GM18520 (cell line): ENCODE data around the gene TRA2B.

Source experiments
- ATAC-seq: cut with Tn5 transposase; IDR thresholded peaks from one replicate; pipeline ENCODE4 v1.9.1; 2021; ENCODE audit not compliant: unreplicated experiment

TRA2B gene

GRCh38 chr3:185937689-185938374, at the start of gene TRA2B:
Gene TRA2B (minus strand): TSS chr3:185938014. CDS start chr3:185937860, 154 bp downstream.
- peak; percentile 90 for ATAC-seq

- ATAC-seq = no peak
These were observed 48.5 kb upstream of the TRA2B start for GRCh38 chr3:185986198-185986777.

- no peak for ATAC-seq
These were observed 46.4 kb upstream of the TRA2B start for GRCh38 chr3:185984203-185984602.

GRCh38 chr3:185983495-185984141, 45.8 kb upstream of the TRA2B start:
- no peak for ATAC-seq

GRCh38 chr3:185982632-185983031, 44.8 kb upstream of the TRA2B start:
- no peak for ATAC-seq

- ATAC-seq = no peak
These were observed 43.8 kb upstream of the TRA2B start for GRCh38 chr3:185981621-185982020.

- no peak for ATAC-seq
These were observed 41.9 kb upstream of the TRA2B start for GRCh38 chr3:185979721-185980121.

- no peak for ATAC-seq
These were observed 40.7 kb upstream of the TRA2B start for GRCh38 chr3:185978516-185978915.

- ATAC-seq = no peak
These were observed 39.8 kb upstream of the TRA2B start for GRCh38 chr3:185977679-185978040.

GRCh38 chr3:185976977-185977678, 39.3 kb upstream of the TRA2B start:
- ATAC-seq = peak; percentile 67

- ATAC-seq = no peak
These were observed 38.3 kb upstream of the TRA2B start for GRCh38 chr3:185976100-185976499.

GRCh38 chr3:185971579-185971978, 33.8 kb upstream of the TRA2B start:
- ATAC-seq = no peak

GRCh38 chr3:185968168-185968567, 30.4 kb upstream of the TRA2B start:
- ATAC-seq = no peak

GRCh38 chr3:185966655-185967054, 28.8 kb upstream of the TRA2B start:
- ATAC-seq = no peak

GRCh38 chr3:185965496-185965895, 27.7 kb upstream of the TRA2B start:
- no peak for ATAC-seq

- no peak for ATAC-seq
These were observed 23.9 kb upstream of the TRA2B start for GRCh38 chr3:185961675-185962232.

- no peak for ATAC-seq
These were observed 22.9 kb upstream of the TRA2B start for GRCh38 chr3:185960522-185961288.

- ATAC-seq = no peak
These were observed 22.1 kb upstream of the TRA2B start for GRCh38 chr3:185959609-185960521.

GRCh38 chr3:185958626-185959025, 20.8 kb upstream of the TRA2B start:
- ATAC-seq = no peak

GRCh38 chr3:185956244-185956643, 18.4 kb upstream of the TRA2B start:
- no peak for ATAC-seq
